Activated CD4-positive, alpha-beta T cell treated with anti-CD3 and anti-CD28 coated beads, Interleukin-2, amount 10 ng/mL, durations not matched to agents 24 days and 14 days (primary cell): ENCODE data around the gene NFATC2. TPM values are rescaled to one million over a fixed set of nuclear protein-coding genes. Genes with fewer than 3 reads are reported as not detected.
A peak's percentile ranks its signal among the peaks of the same experiment; 100 is the strongest.

Source experiments
- DNase-seq: peaks from one replicate; pipeline ENCODE4 v3.0.0; 2022
- H3K27ac Mint-ChIP-seq: one replicate; pipeline ENCODE4 v1.8.0; 2022; ENCODE audit warnings: mild to moderate bottlenecking, mixed read lengths
- H3K27me3 Mint-ChIP-seq: one replicate; pipeline ENCODE4 v1.8.0; 2022; ENCODE audit warnings: mixed read lengths
- H3K36me3 Mint-ChIP-seq: one replicate; pipeline ENCODE4 v1.8.0; 2022; ENCODE audit warnings: low read depth, mild to moderate bottlenecking, mixed read lengths
- H3K4me1 Mint-ChIP-seq: one replicate; pipeline ENCODE4 v1.8.0; 2021; ENCODE audit warnings: mixed read lengths
- H3K4me3 Mint-ChIP-seq: one replicate; pipeline ENCODE4 v1.8.0; 2022; ENCODE audit warnings: mild to moderate bottlenecking, moderate library complexity, mixed read lengths
- H3K9me3 Mint-ChIP-seq: one replicate; pipeline ENCODE4 v1.8.0; 2021; ENCODE audit warnings: mixed read lengths
- intact Hi-C: fragments of 100-400 bp; cut with micrococcal nuclease; formaldehyde crosslinking; loops from one replicate; pipeline ENCODE4 v1.15.1; 2023
- total RNA-seq: library from RNA; stranded (reverse); gene quantifications from 2 replicates; pipeline ENCODE4 v1.2.3, GENCODE V29; 2022

Gene NFATC2
- total RNA-seq, 1 donor from 2014 or later: 65.0 TPM

DNA sequence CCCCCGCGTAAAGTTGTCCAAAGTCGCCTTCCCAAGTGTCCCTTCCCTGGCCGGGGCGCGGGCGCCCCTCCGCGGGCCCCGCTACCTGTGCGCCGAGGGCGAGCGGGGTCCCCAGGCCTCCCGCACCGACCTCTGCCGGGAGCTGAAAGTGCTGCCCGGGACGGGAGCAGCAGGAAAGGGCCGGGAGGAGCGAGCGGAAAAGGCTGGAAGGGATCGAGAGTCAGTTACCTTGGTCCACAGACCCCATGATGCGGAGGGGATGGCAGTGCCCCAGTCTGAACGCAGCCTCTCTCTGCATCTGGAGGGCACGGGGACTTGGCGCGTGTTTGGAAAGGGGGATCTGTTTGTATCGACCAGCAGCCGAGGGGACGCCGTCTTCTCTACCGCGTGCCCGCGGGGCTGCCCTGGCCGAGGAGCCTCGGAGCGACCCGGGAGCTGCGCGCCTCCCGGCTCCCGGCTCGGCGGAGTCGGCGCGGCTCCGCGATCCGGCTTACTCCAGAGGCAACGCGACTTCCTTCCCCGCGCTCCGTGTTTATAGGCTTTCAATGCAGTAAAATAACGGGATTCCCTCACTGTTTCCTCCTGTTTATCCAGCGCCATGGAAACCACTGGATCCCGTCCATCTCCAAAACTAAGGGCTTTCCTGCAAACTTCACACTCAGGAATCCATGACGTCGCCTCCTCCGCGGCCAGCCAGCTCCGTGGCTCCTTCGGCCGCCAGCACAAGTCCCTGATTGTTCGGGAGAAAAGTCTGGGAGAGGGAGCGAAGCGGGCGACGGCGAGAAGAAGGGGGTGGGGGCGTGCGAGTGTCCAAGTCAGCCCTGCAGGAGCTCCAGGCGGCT, 20.0 kb upstream of the NFATC2 start:
- Mint-ChIP-seq H3K9me3 (no peaks in the 10 kb centered on the region), H3K27me3 (peaks cover 58% of the 10 kb centered on the region)

DNA sequence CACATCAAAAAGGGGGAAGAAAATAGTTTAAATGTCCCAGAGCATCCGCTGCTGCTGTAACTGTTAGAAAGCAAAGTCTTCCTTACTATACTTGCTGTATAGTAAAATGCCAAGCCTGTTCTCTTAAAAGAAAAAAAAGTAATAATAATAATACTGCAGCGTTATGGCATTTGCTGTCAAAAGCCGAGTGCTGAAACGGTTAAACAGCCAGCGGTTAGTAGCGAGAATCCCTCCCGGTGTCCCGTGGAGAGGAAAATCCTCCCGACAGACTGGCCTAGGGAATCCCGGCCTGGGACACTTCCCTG, 19.5 kb upstream of the NFATC2 start:
- H3K27me3 Mint-ChIP-seq: peaks cover 59% of the 10 kb centered on the region
- no peaks in the 10 kb centered on the region for H3K36me3 Mint-ChIP-seq
- no peak overlapping the region for H3K27ac Mint-ChIP-seq
- H3K4me3 Mint-ChIP-seq: peak overlapping the region; percentile 77
- H3K4me1 Mint-ChIP-seq: peaks cover 21% of the 10 kb centered on the region
- H3K9me3 Mint-ChIP-seq: no peaks in the 10 kb centered on the region
- intact Hi-C loops: loop anchor here (2.0 kb wide), 1 partner anchor 19 kb away; the partner anchor contains the start of gene NFATC2
- DNase-seq: no peak

More for the DNA sequence above, 20.0 kb upstream of the NFATC2 start:
- H3K27ac Mint-ChIP-seq: no peak overlapping the region
- peak; percentile 68 for DNase-seq
- H3K4me1 Mint-ChIP-seq: peaks cover 21% of the 10 kb centered on the region
- no peaks in the 10 kb centered on the region for H3K36me3 Mint-ChIP-seq
- intact Hi-C loops: loop anchor here (2.0 kb wide), 1 partner anchor 20 kb away; the partner anchor contains the start of gene NFATC2
- peak overlapping the region; percentile 77 for H3K4me3 Mint-ChIP-seq

DNA sequence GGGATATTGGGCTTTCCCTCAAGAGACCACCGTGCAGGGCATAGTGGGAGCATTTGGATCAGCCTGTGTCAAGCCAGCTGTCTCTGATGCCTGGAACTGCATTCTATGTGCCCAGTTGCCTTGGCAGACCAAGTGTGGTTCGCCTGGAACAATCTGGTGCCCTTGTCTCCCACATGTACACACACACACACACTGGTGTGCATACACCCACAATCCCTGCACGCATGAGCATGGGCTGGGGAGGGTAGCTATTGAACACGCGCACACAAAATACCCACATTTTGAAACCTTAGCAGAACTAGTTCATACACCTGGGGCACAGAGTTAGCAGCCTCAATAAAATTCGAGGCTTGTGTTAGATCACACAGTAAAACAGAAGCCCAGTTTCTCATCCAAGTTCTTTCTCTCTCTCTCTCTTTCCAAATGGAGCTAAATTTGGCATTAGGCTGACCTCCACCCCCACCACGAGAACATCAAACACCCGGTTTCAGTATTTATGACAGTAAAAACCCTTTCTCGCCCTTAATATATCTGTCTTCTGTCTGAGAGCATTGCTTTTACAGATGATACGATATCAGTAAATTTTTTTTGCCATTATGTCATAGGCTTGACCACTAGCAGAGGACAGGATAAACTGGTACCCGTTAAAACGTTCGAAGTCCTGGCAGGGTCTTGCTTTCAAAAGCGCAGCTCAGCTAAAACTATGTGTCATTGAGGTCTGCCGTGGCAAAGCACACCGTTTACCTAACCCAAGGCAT, 18.2 kb upstream of the NFATC2 start:
- Mint-ChIP-seq H3K4me3 (peak overlapping the region; percentile 48), H3K9me3 (no peaks in the 10 kb centered on the region), H3K4me1 (peaks cover 19% of the 10 kb centered on the region), H3K27ac (no peak overlapping the region), H3K36me3 (no peaks in the 10 kb centered on the region), H3K27me3 (peaks cover 51% of the 10 kb centered on the region)
- intact Hi-C loops: no loop called here
- DNase-seq: no peak

DNA sequence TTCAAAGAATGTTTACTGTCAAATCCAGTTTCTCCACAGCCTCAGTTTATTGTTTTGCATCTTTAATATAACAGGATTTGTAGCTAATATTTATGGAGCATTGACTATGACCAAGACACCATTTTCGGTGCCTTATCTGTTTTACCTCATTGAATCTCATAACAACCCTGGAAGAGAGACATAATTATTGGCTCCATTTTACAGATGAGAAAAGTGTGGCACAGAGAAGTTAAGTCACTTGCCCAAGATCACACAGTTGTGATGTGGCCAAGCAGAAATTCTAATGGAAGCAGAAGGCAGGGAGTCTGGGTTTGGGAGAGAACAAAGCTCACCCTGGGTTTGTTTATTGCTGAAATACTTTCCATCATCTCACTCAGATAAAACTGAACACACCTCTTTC, 17.5 kb upstream of the NFATC2 start:
- no peak overlapping the region for H3K4me3 Mint-ChIP-seq
- intact Hi-C loops: no loop called here

DNA sequence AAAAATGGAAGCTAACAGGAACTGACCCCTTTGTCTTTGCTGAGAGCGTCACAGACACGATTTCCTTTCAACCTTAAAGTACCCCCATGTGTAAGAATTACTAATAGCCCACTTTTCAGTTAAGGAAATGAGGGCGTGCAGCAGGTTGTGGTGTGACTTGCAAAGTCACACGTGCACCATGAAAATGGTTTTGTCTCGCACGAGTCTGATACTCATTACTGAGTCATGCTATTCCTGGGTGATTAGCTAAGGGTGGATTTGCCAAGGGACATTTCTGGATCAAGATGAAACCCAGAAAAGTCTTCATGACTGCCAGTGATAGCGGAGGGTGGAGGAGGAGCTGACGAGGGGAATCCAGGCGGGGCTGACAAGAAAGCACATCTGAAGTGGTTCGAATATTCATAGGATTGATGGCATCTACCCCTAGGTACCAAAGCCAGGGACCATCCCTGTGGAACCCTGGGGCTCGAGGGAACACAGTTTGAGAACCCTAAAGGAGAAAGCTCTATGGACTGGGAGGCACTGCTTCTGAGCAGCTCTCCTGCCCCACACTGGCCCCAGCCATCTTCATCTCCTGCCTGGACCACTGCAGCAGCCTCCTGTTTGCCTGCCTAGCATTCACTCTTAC, 12.1 kb upstream of the NFATC2 start:
- H3K9me3 Mint-ChIP-seq: no peaks in the 10 kb centered on the region
- H3K4me1 Mint-ChIP-seq: peaks cover 7% of the 10 kb centered on the region
- no peak overlapping the region for H3K27ac Mint-ChIP-seq
- DNase-seq: no peak
- H3K36me3 Mint-ChIP-seq: no peaks in the 10 kb centered on the region
- no peak overlapping the region for H3K4me3 Mint-ChIP-seq
- intact Hi-C loops: no loop called here
- peaks cover 20% of the 10 kb centered on the region for H3K27me3 Mint-ChIP-seq

More for the DNA sequence above, 17.5 kb upstream of the NFATC2 start:
- Mint-ChIP-seq H3K9me3 (no peaks in the 10 kb centered on the region), H3K36me3 (no peaks in the 10 kb centered on the region), H3K27me3 (peaks cover 49% of the 10 kb centered on the region), H3K4me1 (peaks cover 19% of the 10 kb centered on the region), H3K27ac (no peak overlapping the region)
- no peak for DNase-seq

DNA sequence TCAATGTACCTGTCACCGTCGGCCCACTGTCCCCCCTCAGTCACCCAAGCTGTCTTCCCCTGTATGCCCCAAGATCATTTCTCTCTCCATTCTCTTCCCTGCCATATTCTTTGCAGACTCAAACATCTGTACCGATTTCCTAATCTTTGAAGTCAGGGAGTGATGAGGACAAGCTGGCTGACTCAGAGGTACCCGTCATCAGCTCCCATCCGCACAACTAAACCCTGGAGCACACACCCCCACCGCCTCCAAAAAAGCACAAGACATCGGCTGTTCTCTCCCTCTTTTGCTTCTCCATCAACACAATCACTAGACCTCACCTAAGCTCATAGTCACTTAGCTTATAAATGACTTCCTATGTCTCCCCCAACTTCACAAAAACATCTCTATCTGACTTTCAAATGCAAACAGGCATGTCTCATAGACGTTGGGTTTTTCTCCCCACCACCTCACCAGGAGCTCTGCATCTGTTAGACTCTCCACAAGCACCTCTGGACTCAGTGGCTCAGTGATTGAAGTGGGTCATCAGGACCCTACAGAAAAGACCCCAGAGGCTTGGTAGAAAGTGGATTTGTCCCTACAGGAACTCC, 11.5 kb upstream of the NFATC2 start:
- Mint-ChIP-seq H3K4me1 (peaks cover 7% of the 10 kb centered on the region), H3K27me3 (peaks cover 15% of the 10 kb centered on the region), H3K36me3 (no peaks in the 10 kb centered on the region), H3K4me3 (no peak overlapping the region), H3K9me3 (no peaks in the 10 kb centered on the region), H3K27ac (no peak overlapping the region)
- DNase-seq: no peak
- intact Hi-C loops: no loop called here

DNA sequence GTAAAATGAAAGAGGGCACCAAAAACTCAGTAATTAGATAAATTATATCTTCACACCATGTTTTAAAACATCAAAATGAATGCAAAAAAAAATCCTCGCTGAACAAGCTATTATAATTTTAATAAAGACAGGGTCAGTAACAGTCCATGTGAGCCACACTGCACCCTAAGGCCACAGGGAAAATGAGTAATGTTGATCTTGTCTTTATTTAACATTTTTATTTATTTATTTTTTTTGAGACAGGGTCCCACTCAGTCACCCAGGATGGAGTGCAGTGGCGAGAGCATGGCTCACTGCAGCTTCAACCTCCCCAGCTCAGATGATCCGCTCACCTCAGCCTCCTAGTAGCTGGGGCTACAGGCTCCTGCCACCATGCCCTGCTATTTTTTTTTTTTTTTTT, 8.7 kb upstream of the NFATC2 start:
- intact Hi-C loops: no loop called here
- peaks cover 4% of the 10 kb centered on the region for H3K9me3 Mint-ChIP-seq

DNA sequence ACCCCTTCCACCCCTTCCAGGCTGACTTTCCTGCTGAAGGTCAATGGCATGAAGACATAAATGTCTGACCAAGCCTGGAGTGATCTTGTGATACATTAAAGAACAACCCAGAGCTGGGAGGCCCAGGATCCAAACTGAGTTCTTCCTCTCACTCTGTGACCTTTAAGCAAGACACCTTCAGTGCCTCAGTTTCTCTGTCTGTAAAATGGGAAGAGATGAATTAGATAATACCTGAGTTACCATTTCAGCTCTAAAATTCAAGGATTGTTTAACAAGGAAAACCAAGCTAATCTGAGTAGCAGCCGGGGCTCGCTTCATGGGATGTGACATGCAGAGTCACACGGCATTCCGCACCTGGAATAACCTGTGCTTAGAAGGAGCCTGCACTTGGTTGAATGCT, 7.0 kb upstream of the NFATC2 start:
- peaks cover 11% of the 10 kb centered on the region for H3K9me3 Mint-ChIP-seq
- peaks cover 5% of the 10 kb centered on the region for H3K4me1 Mint-ChIP-seq
- DNase-seq: no peak
- no peak overlapping the region for H3K27ac Mint-ChIP-seq
- H3K36me3 Mint-ChIP-seq: no peaks in the 10 kb centered on the region
- intact Hi-C loops: loop anchor here (10.0 kb wide), 1 partner anchor 495 kb away; no protein-coding TSS in a partner anchor
- no peak overlapping the region for H3K4me3 Mint-ChIP-seq
- peaks cover 45% of the 10 kb centered on the region for H3K27me3 Mint-ChIP-seq

More for the DNA sequence above, 8.7 kb upstream of the NFATC2 start:
- no peak overlapping the region for H3K4me3 Mint-ChIP-seq
- peaks cover 7% of the 10 kb centered on the region for H3K4me1 Mint-ChIP-seq
- no peak for DNase-seq
- peaks cover 36% of the 10 kb centered on the region for H3K27me3 Mint-ChIP-seq
- no peak overlapping the region for H3K27ac Mint-ChIP-seq
- H3K36me3 Mint-ChIP-seq: no peaks in the 10 kb centered on the region

DNA sequence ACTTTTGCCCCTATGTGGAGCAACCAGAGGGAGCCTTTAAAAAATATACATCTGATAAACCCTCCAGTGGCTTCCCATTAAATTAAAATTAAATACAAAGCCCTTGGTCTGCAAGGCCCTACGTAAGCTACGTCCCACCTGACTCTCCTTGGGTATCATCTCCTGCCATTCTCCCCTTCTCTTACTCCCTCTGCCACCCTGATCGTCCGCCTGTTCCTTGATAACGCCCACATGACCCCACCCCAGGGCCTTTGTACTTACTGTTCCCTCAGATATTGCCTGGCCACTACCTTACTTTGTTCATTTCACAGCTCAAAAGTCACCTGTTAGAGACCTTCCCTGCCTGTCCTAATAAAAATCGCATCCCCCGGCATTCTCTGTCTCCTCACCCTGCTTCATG, 5.4 kb upstream of the NFATC2 start:
- no peak overlapping the region for H3K4me3 Mint-ChIP-seq

DNA sequence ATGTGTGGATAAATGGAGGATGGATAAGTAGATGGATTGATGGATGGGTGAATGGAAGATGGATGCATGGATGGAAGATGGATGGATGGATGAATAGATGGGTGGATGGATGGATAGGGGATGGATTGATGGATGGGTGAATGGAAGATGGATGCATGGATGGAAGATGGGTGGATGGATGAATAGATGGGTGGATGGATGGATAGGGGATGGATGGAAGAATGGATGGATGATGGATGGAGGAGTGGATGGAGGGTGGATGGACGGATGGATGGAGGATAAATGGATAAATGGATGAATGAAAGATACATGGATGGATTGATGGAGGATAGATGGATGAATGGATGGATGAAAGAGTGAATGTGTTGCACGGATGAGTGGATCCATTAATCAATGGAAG, 3.0 kb upstream of the NFATC2 start:
- intact Hi-C loops: loop anchor here (10.0 kb wide), 1 partner anchor 499 kb away; no protein-coding TSS in a partner anchor
- Mint-ChIP-seq H3K27ac (no peak overlapping the region), H3K9me3 (peaks cover 11% of the 10 kb centered on the region), H3K27me3 (peaks cover 38% of the 10 kb centered on the region), H3K36me3 (peaks cover 8% of the 10 kb centered on the region), H3K4me3 (no peak overlapping the region), H3K4me1 (peaks cover 16% of the 10 kb centered on the region)
- DNase-seq: no peak

More for the DNA sequence above, 5.4 kb upstream of the NFATC2 start:
- H3K4me1 Mint-ChIP-seq: peaks cover 5% of the 10 kb centered on the region
- no peak overlapping the region for H3K27ac Mint-ChIP-seq
- H3K27me3 Mint-ChIP-seq: peaks cover 41% of the 10 kb centered on the region
- intact Hi-C loops: loop anchor here (10.0 kb wide), 1 partner anchor 497 kb away; no protein-coding TSS in a partner anchor
- peaks cover 11% of the 10 kb centered on the region for H3K9me3 Mint-ChIP-seq
- no peaks in the 10 kb centered on the region for H3K36me3 Mint-ChIP-seq
- DNase-seq: no peak

DNA sequence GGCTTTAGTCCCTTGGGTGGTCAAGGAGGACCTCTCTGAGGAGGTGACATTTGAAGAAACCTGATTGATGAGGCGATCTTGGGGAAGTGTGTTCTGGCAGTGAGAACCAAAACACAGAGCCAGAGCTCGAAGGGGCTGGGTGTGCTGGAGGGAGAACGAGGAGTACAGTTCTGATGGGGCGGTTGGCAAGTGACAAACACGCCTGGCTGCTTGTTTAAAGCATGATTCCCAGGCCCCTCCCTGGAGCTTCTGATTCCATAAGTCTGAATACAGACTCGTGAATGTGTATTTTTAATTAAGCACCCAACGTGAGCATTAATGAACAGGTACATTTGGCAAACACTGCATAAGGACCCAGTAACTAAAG, 886 bp upstream of the NFATC2 start:
- peaks cover 25% of the 10 kb centered on the region for H3K36me3 Mint-ChIP-seq
- no peak for DNase-seq
- peak overlapping the region; percentile 76 for H3K4me3 Mint-ChIP-seq
- H3K27me3 Mint-ChIP-seq: peaks cover 34% of the 10 kb centered on the region
- H3K4me1 Mint-ChIP-seq: peaks cover 33% of the 10 kb centered on the region
- intact Hi-C loops: loop anchor here (2.0 to 10.0 kb wide), 3 partner anchors 19 to 501 kb away; no protein-coding TSS in a partner anchor
- peak overlapping the region; percentile 77 for H3K27ac Mint-ChIP-seq
- peaks cover 11% of the 10 kb centered on the region for H3K9me3 Mint-ChIP-seq

DNA sequence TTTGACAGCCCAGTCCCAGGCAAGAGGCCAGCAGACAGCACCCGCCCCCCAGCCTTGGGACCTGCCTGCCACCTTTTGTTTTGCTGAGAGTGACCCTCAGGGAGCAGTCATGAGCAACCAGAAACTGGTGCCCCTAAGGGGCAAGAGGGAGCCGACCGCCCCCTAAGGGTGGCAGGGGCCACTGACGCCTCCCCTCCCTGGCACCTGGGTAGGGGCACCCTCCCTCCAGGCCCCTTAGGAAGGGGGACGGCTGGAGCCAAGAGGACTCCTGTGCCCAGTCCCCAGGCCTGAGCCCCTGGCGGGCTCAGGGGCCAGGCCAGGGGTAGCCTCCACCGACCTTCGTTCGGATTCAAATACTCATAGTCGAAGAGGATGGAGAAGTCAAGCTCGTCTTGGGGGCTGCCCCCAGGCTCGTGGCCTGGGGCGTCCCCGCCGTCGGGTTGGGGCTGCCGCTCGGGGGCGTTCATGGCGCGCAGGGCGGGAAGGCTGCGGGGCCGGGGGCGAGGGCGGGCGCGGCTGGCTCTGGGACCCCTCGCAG, 417 bp downstream of the NFATC2 start:
- peak; percentile 84 for DNase-seq
- peaks cover 22% of the 10 kb centered on the region for H3K27me3 Mint-ChIP-seq
- peaks cover 37% of the 10 kb centered on the region for H3K36me3 Mint-ChIP-seq
- peaks cover 11% of the 10 kb centered on the region for H3K9me3 Mint-ChIP-seq
- peaks cover 42% of the 10 kb centered on the region for H3K4me1 Mint-ChIP-seq
- peak overlapping the region; percentile 95 for H3K4me3 Mint-ChIP-seq
- H3K27ac Mint-ChIP-seq: peak overlapping the region; percentile 100
- intact Hi-C loops: loop anchor here (2.0 to 10.0 kb wide), 3 partner anchors 21 to 503 kb away; no protein-coding TSS in a partner anchor
